ENCODE measurements around the gene DBN1.

The DBN1 gene

GRCh38 chr5:177448244-177448950 lies 25.0 kb downstream of the DBN1 start:
- H3K27me3 Mint-ChIP-seq (ENCODE audit: low read depth), result peaks cover 25% of the 10 kb centered on the region
- H3K27ac Mint-ChIP-seq, result peak overlapping the region in 2 of 3 experiments; percentile 8 to 50

GRCh38 chr5:177447611-177448243 lies 25.7 kb downstream of the DBN1 start:
- H3K9me3 Mint-ChIP-seq, result no peaks in the 10 kb centered on the region
- no peak for TF ChIP-seq CTCF (IDR thresholded peaks at IDR 0.05; ENCODE audit: unreplicated experiment in 3 of 3)
- peaks cover 25% of the 10 kb centered on the region for H3K27me3 Mint-ChIP-seq (ENCODE audit: low read depth)
- H3K36me3 Mint-ChIP-seq (ENCODE audit: low read depth), result no peaks in the 10 kb centered on the region
- peaks cover 33% of the 10 kb centered on the region for H3K4me1 Mint-ChIP-seq
- no peak overlapping the region for H3K27ac Mint-ChIP-seq
- H3K4me3 Mint-ChIP-seq, result peak overlapping the region; percentile 74 to 81 (median 77)

More at GRCh38 chr5:177448244-177448950, 25.0 kb downstream of the DBN1 start:
- no peaks in the 10 kb centered on the region for H3K9me3 Mint-ChIP-seq
- peak overlapping the region; percentile 74 to 81 (median 77) for H3K4me3 Mint-ChIP-seq
- H3K4me1 Mint-ChIP-seq, result peaks cover 33% of the 10 kb centered on the region
- no peak for TF ChIP-seq CTCF (IDR thresholded peaks at IDR 0.05; ENCODE audit: unreplicated experiment in 3 of 3)
- H3K36me3 Mint-ChIP-seq (ENCODE audit: low read depth), result no peaks in the 10 kb centered on the region

DNA sequence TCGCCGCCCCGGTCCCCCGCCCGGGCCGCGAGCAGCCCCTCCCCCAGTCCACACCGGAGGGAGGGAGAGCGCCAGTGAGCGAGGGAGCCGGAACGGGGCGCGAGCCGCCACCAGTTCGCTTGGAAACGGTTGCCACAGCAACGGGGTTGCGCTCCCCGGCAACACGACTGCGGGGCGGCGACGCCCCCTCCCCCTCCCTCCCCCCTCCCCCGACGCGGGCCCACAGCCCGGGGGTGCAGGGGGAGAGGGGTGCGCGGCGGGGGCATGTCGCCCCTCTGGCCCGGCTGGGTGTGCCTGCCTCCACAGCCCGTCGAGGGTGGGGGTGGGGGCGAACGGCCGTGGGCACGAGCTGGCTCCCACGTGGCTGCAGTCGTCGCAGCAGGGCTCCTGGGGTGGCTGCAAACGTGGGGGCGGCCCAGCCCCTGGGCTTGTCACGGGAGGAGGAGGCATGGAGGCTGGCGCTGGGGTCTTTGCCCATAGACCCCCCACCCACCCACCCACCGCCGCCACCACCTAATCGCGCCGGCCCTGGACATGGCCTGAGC lies 26.3 kb downstream of the DBN1 start:
- Mint-ChIP-seq H3K27ac (no peak overlapping the region), H3K4me3 (peak overlapping the region in 1 of 3 experiments; percentile 54), H3K9me3 (no peaks in the 10 kb centered on the region), H3K27me3 (ENCODE audit: low read depth) (peaks cover 22% of the 10 kb centered on the region), H3K4me1 (peaks cover 33% of the 10 kb centered on the region), H3K36me3 (ENCODE audit: low read depth) (no peaks in the 10 kb centered on the region)
- no peak for TF ChIP-seq CTCF (IDR thresholded peaks at IDR 0.05; ENCODE audit: unreplicated experiment in 3 of 3)

DNA sequence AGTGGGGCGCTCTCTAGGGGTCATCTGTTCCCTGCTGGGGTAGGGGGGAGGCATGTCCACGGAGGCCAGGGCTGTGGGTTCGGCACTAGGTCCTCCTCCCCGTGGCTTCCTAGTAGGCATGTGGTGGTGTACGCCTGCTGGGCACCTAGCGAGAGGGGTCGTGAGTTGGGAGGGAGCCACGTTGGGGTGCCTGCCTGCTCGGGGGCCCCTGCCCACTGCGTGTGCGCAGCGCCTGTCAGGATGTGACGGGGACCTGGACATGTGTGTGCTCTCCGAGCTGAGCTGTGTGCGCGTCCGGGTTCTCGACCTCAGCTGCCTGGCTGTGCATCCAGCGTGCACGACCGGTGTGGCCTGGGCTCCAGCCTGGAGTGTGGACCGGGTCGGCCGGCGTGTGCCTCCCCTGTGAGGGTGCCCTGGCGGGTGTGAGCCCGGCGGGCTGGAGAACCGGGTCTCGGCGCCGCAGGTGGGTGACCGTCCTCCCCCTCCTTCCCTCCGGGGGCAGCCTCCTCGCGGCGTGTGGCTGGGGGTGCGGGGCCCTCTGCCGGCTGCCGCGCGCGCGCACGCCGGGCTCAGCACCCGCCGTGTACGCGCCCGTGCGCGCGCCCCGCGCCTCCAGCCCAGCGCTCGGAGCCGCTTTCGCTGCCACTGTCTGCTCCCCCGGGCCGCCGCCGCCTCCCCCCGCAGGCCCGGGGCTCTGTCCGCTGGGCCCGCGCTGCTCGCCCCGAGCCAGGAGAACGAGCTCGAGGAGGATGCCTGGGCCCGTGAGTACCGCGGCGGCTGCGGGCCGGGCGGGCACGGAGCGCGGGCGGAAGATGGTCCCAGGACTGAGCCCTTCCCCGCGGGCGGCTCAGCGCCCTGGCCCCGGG lies 27.0 kb downstream of the DBN1 start, which contains the start of gene PRR7:
Gene PRR7 (plus strand): TSS at position 615 of the 866 bp plus-strand sequence. CDS start 8,254 bp downstream, outside the sequence.
- H3K36me3 Mint-ChIP-seq (ENCODE audit: low read depth), result no peaks in the 10 kb centered on the region
- H3K27ac Mint-ChIP-seq, result peak within 1 kb of the TSS in 2 of 3 experiments; percentile 18 to 51
- peaks cover 20% of the 10 kb centered on the region for H3K27me3 Mint-ChIP-seq (ENCODE audit: low read depth)
- no peak for TF ChIP-seq CTCF (IDR thresholded peaks at IDR 0.05; ENCODE audit: unreplicated experiment in 3 of 3)
- peaks cover 33% of the 10 kb centered on the region for H3K4me1 Mint-ChIP-seq
- H3K9me3 Mint-ChIP-seq, result no peaks in the 10 kb centered on the region
- H3K4me3 Mint-ChIP-seq, result peak within 1 kb of the TSS; percentile 79 to 86 (median 82)

DNA sequence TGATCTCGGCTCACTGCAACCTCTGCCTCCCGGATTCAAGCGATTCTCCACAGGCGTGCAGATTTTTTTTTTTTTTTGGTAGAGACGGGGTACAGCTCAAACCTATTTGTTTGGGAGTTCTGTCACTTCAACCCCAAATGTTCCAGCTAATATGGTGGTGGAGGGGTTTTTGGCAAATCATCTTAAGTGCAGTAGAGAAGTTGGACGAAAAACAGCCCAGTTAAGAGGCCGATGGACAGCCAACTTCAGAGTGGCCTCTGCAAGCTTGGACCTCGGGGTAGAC lies 27.6 kb downstream of the DBN1 start:
- no peaks in the 10 kb centered on the region for H3K36me3 Mint-ChIP-seq (ENCODE audit: low read depth)
- no peaks in the 10 kb centered on the region for H3K9me3 Mint-ChIP-seq
- H3K27me3 Mint-ChIP-seq (ENCODE audit: low read depth), result peaks cover 20% of the 10 kb centered on the region
- H3K27ac Mint-ChIP-seq, result peak overlapping the region in 2 of 3 experiments; percentile 18 to 51
- peaks cover 31% of the 10 kb centered on the region for H3K4me1 Mint-ChIP-seq
- peak overlapping the region; percentile 79 to 86 (median 82) for H3K4me3 Mint-ChIP-seq
- no peak for TF ChIP-seq CTCF (IDR thresholded peaks at IDR 0.05; ENCODE audit: unreplicated experiment in 3 of 3)
